Measurements from ENCODE around the gene ZNF441.

GRCh38 chr19:11767633-11768133 is 883 bp downstream of the ZNF441 start:
- TF ChIP-seq CTCF (IDR thresholded peaks at IDR 0.05 in 4 of 5, conservative IDR thresholded peaks at IDR 0.05 in 1 of 5) (no peak), POLR2A (IDR thresholded peaks at IDR 0.05) (no peak)
